A673 (cell line): Measurements from ENCODE around the gene ZHX3. TPM values are rescaled to one million over a fixed set of nuclear protein-coding genes. Genes with fewer than 3 reads are reported as not detected.

Experiments
- BruUV-seq: library from RNA; stranded (reverse); fragments of 400-500 nt; replicated peaks from 2 replicates; lab custom pipeline; 2021; lab: Mats Ljungman, UMichigan
- CTCF ChIA-PET: fragments of 300-600 bp; sonication (Branson Sonifier 250); formaldehyde crosslinking; loops from one replicate; lab custom pipeline; 2022; ENCODE audit warnings: antibody characterized with exemption; lab: Charles Lee
- POLR2A ChIA-PET: fragments of 300-600 bp; sonication (Branson Sonifier 250); formaldehyde crosslinking; loops from one replicate; lab custom pipeline; 2022; ENCODE audit warnings: antibody characterized with exemption; ENCODE audit not compliant: low non-redundant PET; lab: Charles Lee
- DNase-seq: peaks from one replicate; pipeline ENCODE4 v3.0.0-alpha.2; 2015; ENCODE audit warnings: low spot score
- H3K27ac ChIP-seq: fragments of 200-600 bp; sonication (generic); 2 replicates; pipeline ENCODE4 v1.5.1; 2016; ENCODE audit warnings: mixed run types, low read depth, mild to moderate bottlenecking, mixed read lengths, antibody characterized with exemption, low read length; ENCODE audit not compliant: poor library complexity, severe bottlenecking
- H3K27me3 ChIP-seq: fragments of 200-600 bp; sonication (generic); replicated peaks from 2 replicates; pipeline ENCODE4 v1.6.1; 2017; ENCODE audit warnings: mixed run types, low read depth, mild to moderate bottlenecking, mixed read lengths, antibody characterized with exemption, low read length; ENCODE audit not compliant: insufficient read depth, poor library complexity
- H3K36me3 ChIP-seq: fragments of 200-600 bp; sonication (generic); 2 replicates; pipeline ENCODE4 v1.6.1; 2016; ENCODE audit warnings: mixed run types, mild to moderate bottlenecking, mixed read lengths, antibody characterized with exemption, low read length; ENCODE audit not compliant: insufficient read depth, poor library complexity, severe bottlenecking
- H3K4me1 ChIP-seq: fragments of 200-600 bp; sonication (generic); 2 replicates; pipeline ENCODE4 v1.6.1; 2017; ENCODE audit warnings: mixed run types, mild to moderate bottlenecking, mixed read lengths, antibody characterized with exemption, low read length; ENCODE audit not compliant: insufficient read depth, poor library complexity, severe bottlenecking
- H3K4me3 ChIP-seq: fragments of 200-600 bp; sonication (generic); 2 replicates; pipeline ENCODE4 v1.5.1; 2016; ENCODE audit warnings: low read depth, mixed run types, mild to moderate bottlenecking, mixed read lengths, low read length; ENCODE audit not compliant: poor library complexity, severe bottlenecking
- H3K9me3 ChIP-seq: fragments of 200-600 bp; sonication (generic); 2 replicates; pipeline ENCODE4 v1.6.1; 2016; ENCODE audit warnings: mixed run types, low read depth, mild to moderate bottlenecking, mixed read lengths, antibody characterized with exemption, low read length; ENCODE audit not compliant: poor library complexity, severe bottlenecking
- CTCF ChIP-seq: fragments of 300-800, 200-600 bp; sonication (generic); conservative IDR thresholded peaks from 2 replicates; pipeline ENCODE4 v1.5.1; 2017; ENCODE audit warnings: low read depth, mild to moderate bottlenecking, antibody characterized with exemption, low read length, moderate library complexity, mixed read lengths
- EZH2 ChIP-seq: fragments of 200-600 bp; sonication (generic); IDR thresholded peaks from 2 replicates; pipeline ENCODE4 v1.6.1; 2017; ENCODE audit warnings: borderline replicate concordance, low read depth, mild to moderate bottlenecking, mixed read lengths, antibody characterized with exemption, low read length; ENCODE audit not compliant: poor library complexity, severe bottlenecking
- intact Hi-C: fragments of 100-400 bp; cut with micrococcal nuclease; formaldehyde crosslinking; loops from one replicate; pipeline ENCODE4 v1.10.0; 2022; ENCODE audit not compliant: unreplicated experiment
- total RNA-seq: library from RNA; stranded (reverse); gene quantifications from 2 replicates; pipeline ENCODE4 v1.2.3, GENCODE V29; 2021

The ZHX3 gene
- total RNA-seq, 1 experiment from 2014 or later, result 14.0 TPM

GRCh38 chr20:41258474-41258873 is 59.1 kb downstream of the ZHX3 start:
- ChIA-PET CTCF (no interaction called here), POLR2A (no interaction called here)
- DNase-seq, result no peak
- no TSS peak for BruUV-seq
- intact Hi-C loops, result no loop called here
- Histone ChIP-seq H3K27ac (no peak overlapping the region), H3K4me1 (no peaks in the 10 kb centered on the region), H3K9me3 (no peaks in the 10 kb centered on the region), H3K36me3 (no peaks in the 10 kb centered on the region), H3K4me3 (no peak overlapping the region), H3K27me3 (no peaks in the 10 kb centered on the region)
- TF ChIP-seq CTCF, result no peak
- no peak for TF ChIP-seq EZH2

- intact Hi-C loops, result no loop called here
- TF ChIP-seq EZH2 (no peak), CTCF (no peak)
- CTCF ChIA-PET, result no interaction called here
- Histone ChIP-seq H3K27me3 (no peaks in the 10 kb centered on the region), H3K4me1 (no peaks in the 10 kb centered on the region), H3K4me3 (no peak overlapping the region), H3K9me3 (no peaks in the 10 kb centered on the region), H3K36me3 (no peaks in the 10 kb centered on the region), H3K27ac (no peak overlapping the region)
- no peak for DNase-seq
- BruUV-seq, result no TSS peak
- POLR2A ChIA-PET, result no interaction called here
Measured at GRCh38 chr20:41256516-41256915, 61.0 kb downstream of the ZHX3 start.

GRCh38 chr20:41255655-41256054 is 61.9 kb downstream of the ZHX3 start:
- ChIA-PET CTCF (no interaction called here), POLR2A (no interaction called here)
- H3K4me3 ChIP-seq, result no peak overlapping the region
- no peak overlapping the region for H3K27ac ChIP-seq
- H3K4me1 ChIP-seq, result no peaks in the 10 kb centered on the region
- DNase-seq, result no peak
- TF ChIP-seq EZH2, result no peak
- no peak for TF ChIP-seq CTCF
- no peaks in the 10 kb centered on the region for H3K9me3 ChIP-seq
- H3K36me3 ChIP-seq, result no peaks in the 10 kb centered on the region
- BruUV-seq, result no TSS peak
- intact Hi-C loops, result no loop called here
- H3K27me3 ChIP-seq, result no peaks in the 10 kb centered on the region
